ENCODE data around the gene IL25. TPM values are rescaled to one million over a fixed set of nuclear protein-coding genes. Genes with fewer than 3 reads are reported as not detected.
A peak's percentile ranks its signal among the peaks of the same experiment; 100 is the strongest.
"Not testable (repeated sequence)": the region's sequence is repeated elsewhere in the genome, so short reads cannot be mapped to it uniquely, and the experiment has no call there.

The IL25 gene
- total and polyA plus RNA-seq, 5 experiments from 2014 or later = not detected

- Mint-ChIP-seq H3K36me3 (no peaks in the 10 kb centered on the region), H3K4me1 (no peaks in the 10 kb centered on the region), H3K27me3 (peaks cover 0 to 24% (median 9%) of the 10 kb centered on the region in 5 donors), H3K27ac (peak overlapping the region in 1 of 10 donors; percentile 28), H3K9me3 (no peaks in the 10 kb centered on the region), H3K4me3 (no peak overlapping the region)
- no peak for DNase-seq
- POLR2A ChIA-PET = no interaction called here
- ATAC-seq = no peak
Observed at GRCh38 chr14:23414254-23414653, 41.6 kb downstream of the IL25 start.

GRCh38 chr14:23414906-23415820 is 42.6 kb downstream of the IL25 start:
- ATAC-seq = no peak
- Mint-ChIP-seq H3K4me1 (no peaks in the 10 kb centered on the region), H3K9me3 (no peaks in the 10 kb centered on the region), H3K27me3 (peaks cover 0 to 32% (median 9%) of the 10 kb centered on the region in 5 donors), H3K4me3 (no peak overlapping the region), H3K36me3 (no peaks in the 10 kb centered on the region), H3K27ac (no peak overlapping the region)
- POLR2A ChIA-PET = no interaction called here
- no peak for DNase-seq

- Mint-ChIP-seq H3K36me3 (no peaks in the 10 kb centered on the region), H3K9me3 (no peaks in the 10 kb centered on the region), H3K27ac (peak overlapping the region in 3 of 10 donors; percentile 15 to 53 (median 47)), H3K4me3 (no peak overlapping the region), H3K27me3 (peaks cover 0 to 26% (median 8%) of the 10 kb centered on the region in 5 donors), H3K4me1 (no peaks in the 10 kb centered on the region)
- POLR2A ChIA-PET = no interaction called here
- ATAC-seq (no peak), DNase-seq (no peak)
Observed at GRCh38 chr14:23415821-23416778, 43.5 kb downstream of the IL25 start.

GRCh38 chr14:23416801-23417200 is 44.2 kb downstream of the IL25 start:
- ATAC-seq (no peak), DNase-seq (no peak)
- Mint-ChIP-seq H3K27ac (peak overlapping the region in 1 of 10 donors; percentile 53), H3K36me3 (no peaks in the 10 kb centered on the region), H3K4me3 (no peak overlapping the region), H3K4me1 (no peaks in the 10 kb centered on the region), H3K27me3 (peaks cover 0 to 24% (median 8%) of the 10 kb centered on the region in 5 donors), H3K9me3 (no peaks in the 10 kb centered on the region)
- POLR2A ChIA-PET = no interaction called here

GRCh38 chr14:23417269-23417668 is 44.7 kb downstream of the IL25 start:
- H3K36me3 Mint-ChIP-seq, H3K27ac Mint-ChIP-seq, ATAC-seq, DNase-seq, H3K4me1 Mint-ChIP-seq, H3K4me3 Mint-ChIP-seq, H3K9me3 Mint-ChIP-seq, POLR2A ChIA-PET: not testable (repeated sequence)
- peaks cover 0 to 24% (median 8%) of the 10 kb centered on the region in 5 donors for H3K27me3 Mint-ChIP-seq

GRCh38 chr14:23418021-23418420 is 45.4 kb downstream of the IL25 start:
- POLR2A ChIA-PET = no interaction called here
- no peak overlapping the region for H3K27ac Mint-ChIP-seq

GRCh38 chr14:23419646-23420045 is 47.0 kb downstream of the IL25 start:
- H3K4me3 Mint-ChIP-seq, H3K27ac Mint-ChIP-seq, H3K36me3 Mint-ChIP-seq, DNase-seq, H3K9me3 Mint-ChIP-seq, H3K4me1 Mint-ChIP-seq, POLR2A ChIA-PET, ATAC-seq: not testable (repeated sequence)
- peaks cover 0 to 33% (median 5%) of the 10 kb centered on the region in 5 donors for H3K27me3 Mint-ChIP-seq

More at GRCh38 chr14:23418021-23418420, 45.4 kb downstream of the IL25 start:
- no peaks in the 10 kb centered on the region for H3K4me1 Mint-ChIP-seq
- no peak for ATAC-seq
- H3K9me3 Mint-ChIP-seq = no peaks in the 10 kb centered on the region
- no peak for DNase-seq
- no peaks in the 10 kb centered on the region for H3K36me3 Mint-ChIP-seq
- H3K4me3 Mint-ChIP-seq = no peak overlapping the region
- peaks cover 0 to 24% (median 5%) of the 10 kb centered on the region in 5 donors for H3K27me3 Mint-ChIP-seq

- Mint-ChIP-seq H3K27me3 (peaks cover 0 to 34% (median 5%) of the 10 kb centered on the region in 5 donors), H3K4me1 (no peaks in the 10 kb centered on the region), H3K9me3 (no peaks in the 10 kb centered on the region), H3K4me3 (no peak overlapping the region), H3K27ac (no peak overlapping the region), H3K36me3 (no peaks in the 10 kb centered on the region)
- ATAC-seq (no peak), DNase-seq (no peak)
- POLR2A ChIA-PET = no interaction called here
Observed at GRCh38 chr14:23421594-23421993, 49.0 kb downstream of the IL25 start.

- H3K27me3 Mint-ChIP-seq = peaks cover 2 to 27% (median 7%) of the 10 kb centered on the region in 5 donors
- POLR2A ChIA-PET = no interaction called here
- no peaks in the 10 kb centered on the region for H3K9me3 Mint-ChIP-seq
- H3K27ac Mint-ChIP-seq = no peak overlapping the region
- DNase-seq (peak in 1 of 10 donors; percentile 18), ATAC-seq (no peak)
- no peaks in the 10 kb centered on the region for H3K36me3 Mint-ChIP-seq
- no peak overlapping the region for H3K4me3 Mint-ChIP-seq
- no peaks in the 10 kb centered on the region for H3K4me1 Mint-ChIP-seq
Observed at GRCh38 chr14:23423657-23424056, 51.0 kb downstream of the IL25 start.

- no peak for DNase-seq
- Mint-ChIP-seq H3K27me3 (peaks cover 0 to 12% (median 4%) of the 10 kb centered on the region in 5 donors), H3K9me3 (no peaks in the 10 kb centered on the region), H3K4me1 (no peaks in the 10 kb centered on the region), H3K36me3 (no peaks in the 10 kb centered on the region), H3K27ac (no peak overlapping the region), H3K4me3 (no peak overlapping the region)
- POLR2A ChIA-PET = no interaction called here
- ATAC-seq = no peak
Observed at GRCh38 chr14:23425169-23425568, 52.6 kb downstream of the IL25 start.

GRCh38 chr14:23425798-23426197 is 53.2 kb downstream of the IL25 start:
- H3K36me3 Mint-ChIP-seq, H3K4me3 Mint-ChIP-seq, DNase-seq, H3K27ac Mint-ChIP-seq, H3K9me3 Mint-ChIP-seq, H3K4me1 Mint-ChIP-seq, ATAC-seq, H3K27me3 Mint-ChIP-seq, POLR2A ChIA-PET: not testable (repeated sequence)
